HCEC 1CT (cell line): Measurements from ENCODE around the gene ANO10.
"Not testable (repeated sequence)": the region's sequence is repeated elsewhere in the genome, so short reads cannot be mapped to it uniquely, and the experiment has no call there.

Source experiments
- DNase-seq: peaks from one replicate; pipeline ENCODE4 v3.0.0-alpha.2; 2017

The ANO10 gene

GRCh38 chr3:43515208-43515917 is 106.4 kb downstream of the ANO10 start:
- DNase-seq: no peak

GRCh38 chr3:43512754-43513404 is 108.9 kb downstream of the ANO10 start:
- DNase-seq: peak; percentile 62

- no peak for DNase-seq
Observed at GRCh38 chr3:43506644-43507043, 115.2 kb downstream of the ANO10 start.

GRCh38 chr3:43505351-43505750 is 116.5 kb downstream of the ANO10 start:
- DNase-seq: peak; percentile 59

GRCh38 chr3:43503067-43503728 is 118.6 kb downstream of the ANO10 start:
- DNase-seq: peak; percentile 60

- DNase-seq: no peak
Observed at GRCh38 chr3:43499256-43499655, 122.6 kb downstream of the ANO10 start.

GRCh38 chr3:43497905-43498365 is 123.9 kb downstream of the ANO10 start:
- peak; percentile 69 for DNase-seq

- no peak for DNase-seq
Observed at GRCh38 chr3:43497422-43497821, 124.4 kb downstream of the ANO10 start.

GRCh38 chr3:43496740-43497375 is 125.0 kb downstream of the ANO10 start:
- peak; percentile 33 for DNase-seq

- DNase-seq: not testable (repeated sequence)
Observed at GRCh38 chr3:43492932-43493331, 128.9 kb downstream of the ANO10 start.

GRCh38 chr3:43491807-43492206 is 130.0 kb downstream of the ANO10 start:
- DNase-seq: not testable (repeated sequence)

- DNase-seq: no peak
Observed at GRCh38 chr3:43490640-43491185, 131.1 kb downstream of the ANO10 start.

GRCh38 chr3:43489930-43490329 is 131.9 kb downstream of the ANO10 start:
- no peak for DNase-seq

- no peak for DNase-seq
Observed at GRCh38 chr3:43485931-43486330, 135.9 kb downstream of the ANO10 start.

GRCh38 chr3:43484926-43485488 is 136.8 kb downstream of the ANO10 start:
- DNase-seq: no peak

GRCh38 chr3:43481375-43481774 is 140.4 kb downstream of the ANO10 start:
- DNase-seq: no peak

- not testable (repeated sequence) for DNase-seq
Observed at GRCh38 chr3:43478839-43479238, 143.0 kb downstream of the ANO10 start.

GRCh38 chr3:43478118-43478785 is 143.6 kb downstream of the ANO10 start:
- DNase-seq: no peak

- no peak for DNase-seq
Observed at GRCh38 chr3:43477600-43477999, 144.2 kb downstream of the ANO10 start.

GRCh38 chr3:43473737-43474136 is 148.1 kb downstream of the ANO10 start:
- no peak for DNase-seq

GRCh38 chr3:43473244-43473643 is 148.6 kb downstream of the ANO10 start:
- DNase-seq: no peak

GRCh38 chr3:43468133-43468532 is 153.7 kb downstream of the ANO10 start:
- no peak for DNase-seq
